ENCODE results near the gene GNB1L. TPM values are rescaled to one million over a fixed set of nuclear protein-coding genes. Genes with fewer than 3 reads are reported as not detected.

Gene GNB1L
- total and polyA plus RNA-seq, 9 of the 15 experiments (the other 6 are each of a cell fraction or from before 2014, with no cell fraction given), result 0.56 to 50.5 (median 10.2) TPM

DNA sequence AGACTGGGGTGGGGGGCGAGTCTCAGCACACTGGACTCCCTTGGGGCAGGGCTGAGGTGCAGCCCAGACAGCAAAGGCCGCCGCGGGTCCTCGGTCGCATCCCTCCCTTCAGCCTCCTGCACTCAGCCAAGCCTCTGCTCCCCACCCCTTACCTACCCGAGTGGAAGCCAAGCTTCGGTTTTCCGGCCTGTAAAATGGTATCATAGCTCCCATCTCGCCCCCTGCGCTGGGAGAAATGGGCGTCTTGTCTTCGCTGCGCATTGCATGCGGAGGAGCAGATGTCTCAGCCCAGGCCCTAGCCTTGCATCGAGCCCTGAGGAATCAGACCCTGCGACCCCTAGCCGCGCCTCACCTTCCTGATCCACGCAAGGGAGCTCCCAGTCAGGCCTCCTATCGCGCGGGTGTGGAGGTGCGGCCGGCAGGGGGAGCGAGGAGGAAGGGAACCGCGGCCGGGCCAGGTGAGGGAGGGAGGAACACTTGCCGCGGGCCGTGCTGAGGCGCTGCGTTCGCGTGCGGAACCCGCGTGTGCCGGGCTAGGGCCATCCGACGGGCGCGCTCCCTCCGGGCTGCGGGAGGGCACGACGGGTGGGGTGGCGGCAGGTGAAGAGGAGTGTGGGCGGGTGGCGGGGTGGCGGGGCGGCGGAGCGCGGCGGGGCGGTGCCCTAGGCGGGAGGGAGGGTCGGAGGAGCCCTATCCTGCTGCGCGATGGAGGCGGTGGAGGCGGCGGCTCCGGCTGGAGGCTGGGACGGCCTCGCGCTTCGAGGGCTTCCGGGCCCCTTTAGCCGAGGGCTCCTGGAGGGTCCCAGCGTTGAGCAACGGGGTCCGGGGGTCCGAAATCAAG lies 98.2 kb downstream of the GNB1L start (continued):
- TF ChIP-seq MBD2 (IDR thresholded peaks at IDR 0.05; ENCODE audit: borderline replicate concordance, low read depth) (peak; percentile 11; the same call in 1 of the 2 replicates), ZBTB7A (IDR thresholded peaks at IDR 0.05; ENCODE audit: borderline replicate concordance, control insufficient read depth, low read depth, low read length) (no peak; the same call in 1 of the 2 replicates), ZNF121 (CRISPR knock-in tag; conservative IDR thresholded peaks at IDR 0.05) (no peak), ZNF23 (CRISPR knock-in tag; IDR thresholded peaks at IDR 0.05) (no peak), ZKSCAN3 (CRISPR knock-in tag; IDR thresholded peaks at IDR 0.05) (no peak), NFIX (CRISPR knock-in tag; IDR thresholded peaks at IDR 0.05; ENCODE audit: low read depth) (no peak), EGR1 (conservative IDR thresholded peaks at IDR 0.05) (peak; percentile 76), ZZZ3 (IDR thresholded peaks at IDR 0.05) (no peak), ZC3H8 (IDR thresholded peaks at IDR 0.05) (no peak; the same call in 1 of the 2 replicates), SAFB2 (IDR thresholded peaks at IDR 0.05; ENCODE audit: borderline replicate concordance, low read depth, low read length, severe bottlenecking) (no peak), ZSCAN29 (IDR thresholded peaks at IDR 0.05) (no peak), MCM7 (IDR thresholded peaks at IDR 0.05) (no peak)
- TF ChIP-seq, protein P1, sequence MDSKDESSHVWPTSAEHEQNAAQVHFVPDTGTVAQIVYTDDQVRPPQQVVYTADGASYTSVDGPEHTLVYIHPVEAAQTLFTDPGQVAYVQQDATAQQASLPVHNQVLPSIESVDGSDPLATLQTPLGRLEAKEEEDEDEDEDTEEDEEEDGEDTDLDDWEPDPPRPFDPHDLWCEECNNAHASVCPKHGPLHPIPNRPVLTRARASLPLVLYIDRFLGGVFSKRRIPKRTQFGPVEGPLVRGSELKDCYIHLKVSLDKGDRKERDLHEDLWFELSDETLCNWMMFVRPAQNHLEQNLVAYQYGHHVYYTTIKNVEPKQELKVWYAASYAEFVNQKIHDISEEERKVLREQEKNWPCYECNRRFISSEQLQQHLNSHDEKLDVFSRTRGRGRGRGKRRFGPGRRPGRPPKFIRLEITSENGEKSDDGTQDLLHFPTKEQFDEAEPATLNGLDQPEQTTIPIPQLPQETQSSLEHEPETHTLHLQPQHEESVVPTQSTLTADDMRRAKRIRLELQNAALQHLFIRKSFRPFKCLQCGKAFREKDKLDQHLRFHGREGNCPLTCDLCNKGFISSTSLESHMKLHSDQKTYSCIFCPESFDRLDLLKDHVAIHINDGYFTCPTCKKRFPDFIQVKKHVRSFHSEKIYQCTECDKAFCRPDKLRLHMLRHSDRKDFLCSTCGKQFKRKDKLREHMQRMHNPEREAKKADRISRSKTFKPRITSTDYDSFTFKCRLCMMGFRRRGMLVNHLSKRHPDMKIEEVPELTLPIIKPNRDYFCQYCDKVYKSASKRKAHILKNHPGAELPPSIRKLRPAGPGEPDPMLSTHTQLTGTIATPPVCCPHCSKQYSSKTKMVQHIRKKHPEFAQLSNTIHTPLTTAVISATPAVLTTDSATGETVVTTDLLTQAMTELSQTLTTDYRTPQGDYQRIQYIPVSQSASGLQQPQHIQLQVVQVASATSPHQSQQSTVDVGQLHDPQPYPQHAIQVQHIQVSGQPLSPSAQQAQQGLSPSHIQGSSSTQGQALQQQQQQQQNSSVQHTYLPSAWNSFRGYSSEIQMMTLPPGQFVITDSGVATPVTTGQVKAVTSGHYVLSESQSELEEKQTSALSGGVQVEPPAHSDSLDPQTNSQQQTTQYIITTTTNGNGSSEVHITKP (IDR thresholded peaks at IDR 0.05; ENCODE audit: partially characterized antibody), result no peak
- TF ChIP-seq, protein P2, sequence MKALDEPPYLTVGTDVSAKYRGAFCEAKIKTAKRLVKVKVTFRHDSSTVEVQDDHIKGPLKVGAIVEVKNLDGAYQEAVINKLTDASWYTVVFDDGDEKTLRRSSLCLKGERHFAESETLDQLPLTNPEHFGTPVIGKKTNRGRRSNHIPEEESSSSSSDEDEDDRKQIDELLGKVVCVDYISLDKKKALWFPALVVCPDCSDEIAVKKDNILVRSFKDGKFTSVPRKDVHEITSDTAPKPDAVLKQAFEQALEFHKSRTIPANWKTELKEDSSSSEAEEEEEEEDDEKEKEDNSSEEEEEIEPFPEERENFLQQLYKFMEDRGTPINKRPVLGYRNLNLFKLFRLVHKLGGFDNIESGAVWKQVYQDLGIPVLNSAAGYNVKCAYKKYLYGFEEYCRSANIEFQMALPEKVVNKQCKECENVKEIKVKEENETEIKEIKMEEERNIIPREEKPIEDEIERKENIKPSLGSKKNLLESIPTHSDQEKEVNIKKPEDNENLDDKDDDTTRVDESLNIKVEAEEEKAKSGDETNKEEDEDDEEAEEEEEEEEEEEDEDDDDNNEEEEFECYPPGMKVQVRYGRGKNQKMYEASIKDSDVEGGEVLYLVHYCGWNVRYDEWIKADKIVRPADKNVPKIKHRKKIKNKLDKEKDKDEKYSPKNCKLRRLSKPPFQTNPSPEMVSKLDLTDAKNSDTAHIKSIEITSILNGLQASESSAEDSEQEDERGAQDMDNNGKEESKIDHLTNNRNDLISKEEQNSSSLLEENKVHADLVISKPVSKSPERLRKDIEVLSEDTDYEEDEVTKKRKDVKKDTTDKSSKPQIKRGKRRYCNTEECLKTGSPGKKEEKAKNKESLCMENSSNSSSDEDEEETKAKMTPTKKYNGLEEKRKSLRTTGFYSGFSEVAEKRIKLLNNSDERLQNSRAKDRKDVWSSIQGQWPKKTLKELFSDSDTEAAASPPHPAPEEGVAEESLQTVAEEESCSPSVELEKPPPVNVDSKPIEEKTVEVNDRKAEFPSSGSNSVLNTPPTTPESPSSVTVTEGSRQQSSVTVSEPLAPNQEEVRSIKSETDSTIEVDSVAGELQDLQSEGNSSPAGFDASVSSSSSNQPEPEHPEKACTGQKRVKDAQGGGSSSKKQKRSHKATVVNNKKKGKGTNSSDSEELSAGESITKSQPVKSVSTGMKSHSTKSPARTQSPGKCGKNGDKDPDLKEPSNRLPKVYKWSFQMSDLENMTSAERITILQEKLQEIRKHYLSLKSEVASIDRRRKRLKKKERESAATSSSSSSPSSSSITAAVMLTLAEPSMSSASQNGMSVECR (CRISPR knock-in tag; IDR thresholded peaks at IDR 0.05), result no peak
- TF ChIP-seq, protein P3, sequence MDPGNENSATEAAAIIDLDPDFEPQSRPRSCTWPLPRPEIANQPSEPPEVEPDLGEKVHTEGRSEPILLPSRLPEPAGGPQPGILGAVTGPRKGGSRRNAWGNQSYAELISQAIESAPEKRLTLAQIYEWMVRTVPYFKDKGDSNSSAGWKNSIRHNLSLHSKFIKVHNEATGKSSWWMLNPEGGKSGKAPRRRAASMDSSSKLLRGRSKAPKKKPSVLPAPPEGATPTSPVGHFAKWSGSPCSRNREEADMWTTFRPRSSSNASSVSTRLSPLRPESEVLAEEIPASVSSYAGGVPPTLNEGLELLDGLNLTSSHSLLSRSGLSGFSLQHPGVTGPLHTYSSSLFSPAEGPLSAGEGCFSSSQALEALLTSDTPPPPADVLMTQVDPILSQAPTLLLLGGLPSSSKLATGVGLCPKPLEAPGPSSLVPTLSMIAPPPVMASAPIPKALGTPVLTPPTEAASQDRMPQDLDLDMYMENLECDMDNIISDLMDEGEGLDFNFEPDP (CRISPR knock-in tag; IDR thresholded peaks at IDR 0.05), result peak; percentile 79; the same call in 1 of the 2 replicates
- TF ChIP-seq, protein P4, sequence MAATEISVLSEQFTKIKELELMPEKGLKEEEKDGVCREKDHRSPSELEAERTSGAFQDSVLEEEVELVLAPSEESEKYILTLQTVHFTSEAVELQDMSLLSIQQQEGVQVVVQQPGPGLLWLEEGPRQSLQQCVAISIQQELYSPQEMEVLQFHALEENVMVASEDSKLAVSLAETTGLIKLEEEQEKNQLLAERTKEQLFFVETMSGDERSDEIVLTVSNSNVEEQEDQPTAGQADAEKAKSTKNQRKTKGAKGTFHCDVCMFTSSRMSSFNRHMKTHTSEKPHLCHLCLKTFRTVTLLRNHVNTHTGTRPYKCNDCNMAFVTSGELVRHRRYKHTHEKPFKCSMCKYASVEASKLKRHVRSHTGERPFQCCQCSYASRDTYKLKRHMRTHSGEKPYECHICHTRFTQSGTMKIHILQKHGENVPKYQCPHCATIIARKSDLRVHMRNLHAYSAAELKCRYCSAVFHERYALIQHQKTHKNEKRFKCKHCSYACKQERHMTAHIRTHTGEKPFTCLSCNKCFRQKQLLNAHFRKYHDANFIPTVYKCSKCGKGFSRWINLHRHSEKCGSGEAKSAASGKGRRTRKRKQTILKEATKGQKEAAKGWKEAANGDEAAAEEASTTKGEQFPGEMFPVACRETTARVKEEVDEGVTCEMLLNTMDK (IDR thresholded peaks at IDR 0.05; ENCODE audit: borderline replicate concordance, insufficient read depth, low read depth, low read length, poor library complexity, severe bottlenecking), result peak; percentile 81
